Non-pigmented ciliary epithelial cell (primary cell): Measurements from ENCODE around the gene CCBE1.
"Not testable (repeated sequence)": the region's sequence is repeated elsewhere in the genome, so short reads cannot be mapped to it uniquely, and the experiment has no call there.

Source experiments
- DNase-seq: peaks from one replicate; pipeline ENCODE4 v3.0.0-alpha.2; 2010; ENCODE audit warnings: low read depth

CCBE1 gene

DNA sequence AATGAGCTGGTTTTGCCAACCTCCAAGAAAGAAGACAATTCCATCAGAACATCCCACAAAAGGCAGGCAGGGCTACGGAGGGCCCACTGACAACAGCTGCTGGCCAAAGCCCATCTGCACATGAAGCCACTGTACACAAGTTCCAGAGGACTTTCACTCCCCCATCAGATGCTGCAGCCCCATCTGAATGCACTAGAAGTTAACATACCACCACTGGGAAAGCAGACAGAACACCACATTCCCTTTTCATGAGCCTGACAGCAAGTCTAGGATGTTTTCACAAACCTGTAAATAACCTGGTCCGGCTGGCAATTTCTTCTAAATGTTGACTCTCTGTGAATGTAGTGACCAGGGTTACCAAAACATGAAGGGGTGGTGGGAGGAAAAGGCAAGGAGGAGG, 41.5 kb downstream of the CCBE1 start:
- no peak for DNase-seq

DNA sequence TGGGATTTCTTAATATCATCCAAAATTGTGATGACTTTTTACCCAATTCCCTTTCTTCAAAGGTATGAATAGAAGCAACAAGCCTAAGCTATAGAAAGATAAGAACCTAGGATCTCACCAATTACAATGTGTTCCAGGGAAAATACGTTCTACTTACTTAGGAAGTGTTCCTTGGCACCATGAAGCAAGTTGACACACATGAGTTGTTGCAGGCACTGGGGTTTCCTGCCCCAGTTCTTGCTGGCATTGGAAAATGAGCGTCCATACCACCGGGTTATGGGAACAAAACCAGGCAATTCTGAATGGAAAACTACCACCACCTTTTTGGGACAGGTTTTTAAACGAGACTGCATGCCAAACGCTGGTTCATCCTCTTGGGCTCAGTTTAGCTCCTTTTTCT, 46.2 kb downstream of the CCBE1 start:
- no peak for DNase-seq

DNA sequence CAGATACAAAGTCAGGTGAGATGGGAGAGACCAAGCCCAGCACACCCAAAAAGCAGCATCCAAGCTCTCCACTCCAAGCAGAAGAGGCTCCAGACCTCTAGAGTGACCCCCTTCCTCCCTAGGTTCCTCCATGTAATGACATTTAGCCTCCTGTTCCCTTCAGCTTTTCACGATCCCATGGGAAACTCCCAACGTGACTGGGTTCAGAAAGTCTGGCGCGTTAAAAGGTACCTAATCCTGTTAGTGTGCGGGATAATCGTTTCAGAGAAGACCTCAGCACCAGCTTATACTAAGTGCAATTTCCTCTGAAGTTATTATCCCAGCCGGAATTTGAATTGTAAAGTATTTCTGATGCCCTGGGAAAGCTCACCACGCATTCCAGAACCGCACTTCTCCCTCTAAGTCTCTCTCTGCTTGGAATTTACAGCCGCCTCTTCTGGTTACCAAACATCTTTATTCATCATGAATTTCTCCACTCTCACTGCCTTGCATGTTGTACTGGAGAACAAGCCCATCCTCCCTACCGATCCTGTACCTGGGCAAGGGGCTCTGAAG, 46.9 kb downstream of the CCBE1 start:
- no peak for DNase-seq

DNA sequence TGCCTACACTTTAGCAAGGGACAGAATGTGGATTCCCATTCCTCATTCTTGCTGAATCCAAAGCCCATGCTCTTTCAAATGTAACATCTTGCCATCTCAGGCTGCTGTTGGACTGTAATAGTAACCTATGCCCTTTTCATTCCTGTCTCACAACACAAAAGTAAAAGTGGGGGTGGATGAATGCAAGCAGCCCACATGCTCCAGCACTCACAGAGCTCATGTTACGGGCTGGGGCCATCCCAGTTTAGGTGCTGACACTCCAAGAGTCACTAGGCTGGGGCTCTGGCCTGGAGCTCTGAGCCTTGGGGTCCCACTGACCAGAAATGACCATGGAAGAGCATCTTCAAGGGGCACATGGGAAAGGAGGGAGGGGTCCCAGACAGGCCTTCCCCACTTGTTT, 47.6 kb downstream of the CCBE1 start:
- no peak for DNase-seq

DNA sequence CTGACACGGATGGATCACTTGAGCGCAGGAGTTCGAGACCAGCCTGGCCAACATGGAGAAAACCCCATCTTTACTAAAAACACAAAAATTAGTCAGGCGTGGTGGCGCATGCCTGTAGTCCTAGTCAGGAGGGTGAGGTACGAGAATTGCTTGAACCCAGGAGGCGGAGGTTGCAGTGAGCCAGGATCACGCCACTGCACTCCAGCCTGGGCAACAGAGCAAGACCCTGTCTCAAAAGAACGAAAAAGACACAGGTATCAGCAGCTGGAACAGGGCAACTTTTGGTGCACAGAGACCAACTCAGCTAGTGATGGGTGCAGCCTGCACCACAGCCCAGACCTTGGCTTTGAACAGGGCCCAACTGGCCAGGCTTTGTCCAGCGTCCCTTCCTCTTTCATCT, 48.8 kb downstream of the CCBE1 start:
- not testable (repeated sequence) for DNase-seq

DNA sequence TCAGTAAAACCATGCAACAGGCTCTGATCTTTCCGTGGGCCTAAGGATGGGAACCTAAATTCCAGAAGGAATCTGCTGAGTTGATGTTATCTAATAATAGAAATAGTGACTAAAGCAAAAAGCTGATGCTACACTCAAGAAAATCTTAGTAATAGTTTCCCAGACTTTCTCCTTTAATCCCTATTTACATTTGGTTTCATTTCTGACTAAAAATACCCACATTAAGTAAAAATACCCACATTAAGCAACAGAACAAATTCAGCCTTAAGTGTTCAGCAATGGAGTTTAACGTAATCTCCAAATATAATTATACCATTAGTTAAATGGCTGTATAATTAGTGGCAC, 50.3 kb downstream of the CCBE1 start:
- DNase-seq = no peak

- DNase-seq = no peak
These were observed 50.8 kb downstream of the CCBE1 start for GRCh38 chr18:59646228-59646962.

DNA sequence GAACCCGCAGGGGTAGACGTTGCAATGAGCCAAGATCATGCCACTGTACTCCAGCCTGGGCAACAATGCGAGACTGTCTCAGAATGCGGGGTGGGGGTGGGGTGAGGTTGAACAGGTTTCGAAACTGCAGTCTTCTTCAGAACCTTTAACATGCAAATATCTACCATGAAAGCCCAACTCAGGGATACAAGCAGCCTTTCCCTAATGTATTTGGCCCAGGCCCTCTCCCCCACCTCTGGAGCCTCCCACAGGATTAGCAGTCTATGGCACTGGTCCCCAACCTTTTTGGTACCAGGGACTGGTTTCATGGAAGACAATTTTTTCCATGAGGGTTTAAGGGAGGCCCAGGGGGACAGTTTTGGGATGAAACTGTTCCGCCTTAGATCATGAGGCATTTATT, 53.5 kb downstream of the CCBE1 start:
- DNase-seq = no peak

GRCh38 chr18:59640721-59641120, 56.5 kb downstream of the CCBE1 start:
- no peak for DNase-seq

GRCh38 chr18:59639821-59640220, 57.4 kb downstream of the CCBE1 start:
- no peak for DNase-seq

- no peak for DNase-seq
These were observed 58.1 kb downstream of the CCBE1 start for GRCh38 chr18:59639136-59639535.

DNA sequence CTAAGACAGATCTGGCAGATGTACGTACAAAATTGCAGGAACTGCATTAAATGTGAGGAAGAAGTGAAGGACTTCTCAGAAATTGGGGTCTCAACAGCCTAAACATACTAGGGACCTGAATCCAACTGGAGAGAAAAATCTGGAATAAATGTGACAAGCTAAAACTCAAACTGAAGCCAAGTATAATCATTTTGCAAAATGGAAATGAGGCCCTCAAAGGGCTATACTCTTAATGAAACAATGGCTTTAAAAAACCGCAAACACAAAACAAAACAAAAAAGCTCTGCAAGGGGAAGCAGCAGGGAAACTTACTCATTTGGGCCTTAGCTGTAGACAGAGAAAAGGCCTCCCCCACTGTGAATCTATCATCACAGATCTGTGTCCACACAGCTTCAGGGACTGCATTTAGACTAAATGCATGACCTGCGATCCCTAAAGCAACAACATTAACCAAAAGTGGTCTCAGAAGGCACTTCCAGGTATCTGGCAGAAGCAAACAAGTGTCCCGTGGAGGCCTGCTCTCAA, 63.2 kb downstream of the CCBE1 start:
- DNase-seq = no peak

DNA sequence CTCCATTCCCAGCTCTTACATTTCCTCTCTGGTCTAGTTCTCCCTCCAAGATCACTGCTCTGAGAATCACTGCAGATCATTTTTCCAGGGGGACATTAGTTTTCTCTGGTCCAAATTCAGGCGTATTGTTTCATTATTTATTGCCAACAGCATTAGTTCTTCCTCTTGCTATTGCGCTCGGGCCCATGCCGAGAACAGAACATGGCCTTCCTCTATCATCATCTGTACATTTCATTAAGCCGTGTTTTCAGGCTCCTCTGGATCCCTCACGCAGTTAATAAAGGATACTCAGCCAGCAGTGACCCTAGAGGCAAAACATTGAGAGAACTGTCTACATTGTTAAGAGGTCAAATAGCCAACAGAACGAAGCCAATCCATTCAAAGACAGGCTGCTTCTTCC, 63.9 kb downstream of the CCBE1 start:
- DNase-seq = no peak

DNA sequence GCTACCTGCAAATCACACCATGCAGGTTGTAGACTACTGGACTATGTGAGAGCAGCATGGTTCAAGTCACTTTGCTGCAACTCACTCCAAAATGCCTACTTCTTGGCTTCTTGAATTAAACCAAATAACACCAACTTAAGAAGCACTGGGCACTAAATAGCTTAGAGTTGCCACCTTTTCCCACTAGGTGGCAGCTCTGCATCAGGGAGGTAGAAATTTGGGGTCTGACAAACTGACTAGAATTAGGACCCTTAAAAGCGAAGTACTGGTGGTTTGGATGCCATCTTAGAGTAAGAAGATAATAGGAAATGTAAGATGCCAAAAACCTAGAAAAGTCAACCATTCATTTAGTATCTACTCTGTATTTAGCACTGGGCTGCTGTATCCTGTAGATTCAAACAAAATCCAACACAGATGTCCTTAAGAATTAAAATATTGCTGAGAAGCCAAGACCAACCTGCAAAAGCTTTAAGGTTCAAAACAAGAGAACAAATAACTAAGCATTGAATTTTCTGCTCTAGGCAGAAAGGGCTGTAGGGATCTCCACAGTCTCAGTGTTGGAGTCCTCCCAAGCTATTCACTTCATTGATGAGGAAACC, 65.5 kb downstream of the CCBE1 start:
- DNase-seq = no peak

DNA sequence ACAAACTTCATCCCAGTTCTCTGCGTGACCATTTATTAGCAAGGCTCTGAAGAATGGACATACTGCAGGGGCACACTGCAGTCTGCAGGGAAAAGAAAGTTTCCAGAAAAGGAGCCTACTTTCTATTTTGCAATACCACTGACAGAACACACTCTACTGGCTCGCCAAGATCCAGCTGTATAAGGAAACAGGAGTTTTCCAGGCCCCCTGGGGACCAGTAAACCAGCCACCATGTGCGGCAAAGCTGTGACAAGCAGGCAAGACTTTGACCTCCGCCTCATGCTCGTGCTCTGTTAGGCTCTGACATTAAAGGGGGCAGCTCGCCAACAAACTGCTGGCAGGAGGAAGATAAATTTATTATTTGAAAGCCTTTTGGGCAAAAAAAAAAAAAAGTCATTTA, 67.3 kb downstream of the CCBE1 start:
- DNase-seq = no peak

DNA sequence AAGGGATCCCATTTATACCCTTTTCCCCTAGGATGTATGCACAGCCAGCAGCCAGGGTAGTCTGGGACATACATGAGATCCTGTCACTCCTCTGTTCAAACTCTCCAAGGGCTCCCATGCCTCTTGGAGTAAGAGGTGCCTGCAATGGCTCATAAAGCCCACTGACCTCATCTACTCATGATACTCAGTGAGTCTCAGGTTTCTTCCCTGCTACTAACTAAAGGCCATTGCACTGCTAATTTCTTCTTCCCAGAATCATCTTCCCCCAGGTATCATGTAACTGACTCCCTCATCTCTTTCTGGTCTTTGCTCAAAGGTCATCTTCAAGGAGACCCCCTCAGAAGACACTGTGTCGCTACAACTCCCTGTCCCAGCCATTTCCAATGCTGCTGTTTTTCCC, 68.2 kb downstream of the CCBE1 start:
- DNase-seq = no peak

DNA sequence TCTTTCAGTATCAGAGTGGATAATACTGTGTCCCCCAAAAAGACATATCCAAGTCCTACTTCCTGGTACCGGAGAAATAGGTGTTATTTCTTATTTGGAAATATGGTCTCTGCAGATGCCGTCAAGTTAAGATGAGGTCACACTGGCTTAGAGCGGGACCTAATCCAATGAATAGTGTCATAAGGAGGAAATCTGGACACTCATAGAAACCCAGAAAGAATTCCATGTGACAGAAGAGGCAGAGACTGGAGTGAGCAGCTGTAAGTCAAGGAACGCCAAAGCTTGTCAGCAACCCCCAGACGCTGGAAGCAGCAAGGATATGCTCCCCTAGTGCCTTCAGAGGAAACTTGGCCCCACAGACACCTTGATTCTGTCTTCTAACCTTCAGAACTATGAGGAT, 69.8 kb downstream of the CCBE1 start:
- no peak for DNase-seq

GRCh38 chr18:59624369-59624765, 72.9 kb downstream of the CCBE1 start:
- no peak for DNase-seq

- no peak for DNase-seq
These were observed 73.5 kb downstream of the CCBE1 start for GRCh38 chr18:59623456-59624368.

- DNase-seq = no peak
These were observed 76.2 kb downstream of the CCBE1 start for GRCh38 chr18:59621027-59621426.

DNA sequence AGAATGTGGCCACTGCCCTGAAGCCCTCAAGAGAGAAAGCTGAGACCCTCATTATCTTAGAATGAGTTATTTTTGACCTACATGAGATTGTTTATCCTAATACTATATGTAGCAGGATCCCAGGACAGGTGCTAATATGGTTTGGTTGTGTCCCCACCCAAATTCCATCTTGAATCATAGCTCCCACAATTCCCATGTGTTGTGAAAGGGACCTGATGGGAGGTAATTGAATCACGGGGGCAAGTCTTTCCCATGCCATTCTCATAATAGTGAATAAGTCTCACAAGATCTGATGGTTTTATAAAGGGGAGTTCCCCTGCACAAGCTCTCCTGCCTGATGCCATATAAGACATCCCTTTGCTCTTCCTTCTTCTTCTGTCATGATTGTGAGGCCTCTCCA, 76.8 kb downstream of the CCBE1 start:
- no peak for DNase-seq

DNA sequence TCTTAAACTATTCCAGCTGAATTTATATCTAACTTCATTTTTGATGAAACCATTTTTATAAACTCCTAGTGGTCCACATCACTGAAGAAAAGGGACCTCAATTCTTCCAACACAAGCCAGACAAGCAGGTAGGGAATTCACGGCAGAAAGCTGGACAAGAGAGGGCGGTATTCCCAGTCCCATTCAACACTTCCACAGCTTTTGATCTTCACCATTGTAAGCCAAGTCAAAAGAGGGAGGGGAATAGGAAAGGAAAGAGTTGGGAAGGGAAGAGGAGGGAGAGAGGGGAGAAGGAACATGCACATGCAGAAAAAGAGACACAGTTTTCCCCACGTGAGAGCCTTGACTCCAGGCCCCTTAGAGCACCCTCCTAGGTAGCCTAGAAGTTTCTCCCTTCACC, 77.4 kb downstream of the CCBE1 start:
- no peak for DNase-seq

DNA sequence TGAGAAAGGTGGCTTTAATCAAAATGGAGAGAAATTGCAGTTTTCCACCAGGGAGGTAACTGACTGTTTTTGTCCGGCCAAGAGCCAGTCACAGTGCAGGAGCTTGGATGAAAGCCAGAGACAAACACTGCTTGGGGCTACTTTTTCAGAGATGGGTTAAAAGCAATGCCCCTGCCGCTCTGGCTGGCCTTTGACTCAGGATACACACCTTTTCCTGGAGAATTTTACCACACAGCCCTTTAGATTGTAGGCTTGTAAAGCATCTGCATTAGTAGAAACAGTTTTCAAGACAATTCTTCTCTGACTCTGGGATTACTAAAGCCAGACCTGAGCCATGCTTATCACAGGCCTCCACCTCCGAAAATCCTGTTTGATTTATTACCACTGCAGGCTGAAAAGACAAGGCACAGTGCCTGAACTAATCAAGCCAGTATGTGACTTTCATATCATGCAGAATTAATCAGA, 79.7 kb downstream of the CCBE1 start:
- no peak for DNase-seq
